SK-N-SH (cell line): ENCODE results near the gene RAPGEF6. TPM values are rescaled to one million over a fixed set of nuclear protein-coding genes. Genes with fewer than 3 reads are reported as not detected.

ENCODE experiments used
- CTCF ChIA-PET: fragments of 300-600, 350-600 bp; formaldehyde crosslinking; extraction: SDS; loops from one replicate; lab custom pipeline; 2021; lab: Yijun Ruan, JAX
- POLR2A ChIA-PET: fragments of 350-600 bp; sonication (Branson Sonifier 250); formaldehyde crosslinking; extraction: SDS; loops from one replicate; lab custom pipeline; 2020; ENCODE audit warnings: antibody characterized with exemption, inconsistent platforms; lab: Yijun Ruan, JAX
- DNase-seq: peaks from one replicate; pipeline ENCODE4 v3.0.0; 2012
- H2AFZ ChIP-seq: fragments of 200-600 bp; sonication (generic); 2 replicates; pipeline ENCODE4 v1.8.1; 2016; ENCODE audit warnings: antibody characterized with exemption, mild to moderate bottlenecking, low read depth
- H3F3A ChIP-seq: fragments of 200-600 bp; sonication (generic); replicated peaks from 2 replicates; pipeline ENCODE3; 2016; ENCODE audit warnings: antibody characterized with exemption, mild to moderate bottlenecking; ENCODE audit not compliant: insufficient read depth
- H3K27ac ChIP-seq, 2 experiments: fragments of 200-500 bp in 1 of 2; fragments of 200-600 bp in 1 of 2; sonication (Bioruptor generic) in 1 of 2; sonication (generic), shearing (Covaris generic) in 1 of 2; 2 replicates each; pipeline versions ENCODE4 v1.5.1 to v1.6.1; 2014 to 2016; ENCODE audit warnings: low read depth in 2 of 2, inconsistent platforms in 1 of 2, low read length in 1 of 2, mild to moderate bottlenecking in 1 of 2, mixed read lengths in 1 of 2
- H3K27me3 ChIP-seq: fragments of 200-600 bp; sonication (generic), shearing (Covaris generic); 2 replicates; pipeline ENCODE4 v1.6.1; 2016; ENCODE audit warnings: mixed run types; ENCODE audit not compliant: insufficient read depth
- H3K36me3 ChIP-seq, 2 experiments: fragments of 200-500 bp in 1 of 2; fragments of 200-600 bp in 1 of 2; sonication (Bioruptor generic) in 1 of 2; sonication (generic) in 1 of 2; replicated peaks in 1 of 2; 2 replicates each; pipeline versions ENCODE3 to v1.5.1; 2014 to 2016; ENCODE audit warnings: low read length in 1 of 2, mild to moderate bottlenecking in 1 of 2; ENCODE audit not compliant: insufficient read depth in 2 of 2, control insufficient read depth in 1 of 2
- H3K4me1 ChIP-seq, 2 experiments: fragments of 200-500 bp in 1 of 2; fragments of 200-600 bp in 1 of 2; sonication (Bioruptor generic) in 1 of 2; sonication (generic), shearing (Covaris generic) in 1 of 2; 2 replicates each; pipeline versions ENCODE4 v1.5.1 to v1.6.1; 2014 to 2016; ENCODE audit warnings: low read depth in 1 of 2, low read length in 1 of 2, mixed run types in 1 of 2; ENCODE audit not compliant: insufficient read depth in 2 of 2, control insufficient read depth in 1 of 2
- H3K4me2 ChIP-seq: fragments of 200-600 bp; sonication (generic), shearing (Covaris generic); 2 replicates; pipeline ENCODE4 v1.6.1; 2017; ENCODE audit warnings: mixed run types
- H3K4me3 ChIP-seq, 2 experiments: fragments of 200-500 bp in 1 of 2; fragments of 200-600 bp in 1 of 2; sonication (Bioruptor generic) in 1 of 2; sonication (generic), shearing (Covaris generic) in 1 of 2; 2 replicates each; pipeline versions ENCODE4 v1.5.1 to v1.8.1; 2014 to 2016; ENCODE audit warnings: low read depth in 2 of 2, inconsistent platforms in 1 of 2, low read length in 1 of 2, mild to moderate bottlenecking in 1 of 2, mixed read lengths in 1 of 2, moderate library complexity in 1 of 2
- H3K79me2 ChIP-seq: fragments of 200-600 bp; sonication (generic); 2 replicates; pipeline ENCODE4 v1.8.1; 2017; ENCODE audit warnings: mild to moderate bottlenecking; ENCODE audit not compliant: insufficient read depth
- H3K9ac ChIP-seq: fragments of 200-600 bp; sonication (generic); 2 replicates; pipeline ENCODE4 v1.6.1; 2017; ENCODE audit warnings: mixed run types
- H3K9me2 ChIP-seq: fragments of 200-600 bp; sonication (generic); 2 replicates; pipeline ENCODE4 v1.6.1; 2017; ENCODE audit warnings: mixed run types
- H3K9me3 ChIP-seq: fragments of 200-600 bp; sonication (generic); 2 replicates; pipeline ENCODE4 v1.6.1; 2017; ENCODE audit warnings: mixed run types, mild to moderate bottlenecking, moderate library complexity
- H4K20me1 ChIP-seq: fragments of 200-600 bp; sonication (generic); 2 replicates; pipeline ENCODE4 v1.6.1; 2017; ENCODE audit warnings: mild to moderate bottlenecking, mixed run types; ENCODE audit not compliant: insufficient read depth
- CHD2 ChIP-seq: fragments of 150-350 bp; IDR thresholded peaks from 2 replicates; pipeline ENCODE4 v1.6.1; 2018; ENCODE audit warnings: low read length; ENCODE audit not compliant: partially characterized antibody
- ELF1 ChIP-seq: IDR thresholded peaks from 2 replicates; pipeline ENCODE4 v1.4.0; 2012
- FOXM1 ChIP-seq: IDR thresholded peaks from 2 replicates; pipeline ENCODE4 v1.4.0; 2012; ENCODE audit warnings: low read depth, mild to moderate bottlenecking
- GABPA ChIP-seq: IDR thresholded peaks from 2 replicates; pipeline ENCODE4 v1.4.0; 2012; ENCODE audit warnings: low read depth, mild to moderate bottlenecking
- GATA2 ChIP-seq: sonication (generic); formaldehyde crosslinking; IDR thresholded peaks from 2 replicates; pipeline ENCODE4 v1.5.0; 2020; ENCODE audit warnings: mild to moderate bottlenecking, missing genetic modification reagents
- JUND ChIP-seq: IDR thresholded peaks from 2 replicates; pipeline ENCODE4 v1.4.0; 2012
- MEF2A ChIP-seq: IDR thresholded peaks from 2 replicates; pipeline ENCODE4 v1.4.0; 2012; ENCODE audit warnings: low read depth, borderline replicate concordance
- MXI1 ChIP-seq: IDR thresholded peaks from 2 replicates; pipeline ENCODE4 v1.6.1; 2012; ENCODE audit warnings: mild to moderate bottlenecking, low read depth, low read length, improper control_type of control experiment
- RFX5 ChIP-seq: IDR thresholded peaks from 2 replicates; pipeline ENCODE4 v1.6.1; 2012; ENCODE audit warnings: mild to moderate bottlenecking, improper control_type of control experiment, low read length
- SIN3A ChIP-seq: IDR thresholded peaks from 2 replicates; pipeline ENCODE4 v1.6.1; 2012; ENCODE audit warnings: low read depth, mild to moderate bottlenecking, low read length, moderate library complexity, borderline replicate concordance
- SMC3 ChIP-seq: IDR thresholded peaks from 2 replicates; pipeline ENCODE4 v1.6.1; 2012; ENCODE audit warnings: low read depth, low read length, improper control_type of control experiment
- TAF1 ChIP-seq: IDR thresholded peaks from 2 replicates; pipeline ENCODE4 v1.6.1; 2012; ENCODE audit warnings: low read depth, mild to moderate bottlenecking, low read length, moderate library complexity, borderline replicate concordance
- TEAD4 ChIP-seq: IDR thresholded peaks from 2 replicates; pipeline ENCODE4 v1.4.0; 2012; ENCODE audit warnings: mild to moderate bottlenecking, borderline replicate concordance; ENCODE audit not compliant: insufficient read depth
- YY1 ChIP-seq: IDR thresholded peaks from 2 replicates; pipeline ENCODE4 v1.4.0; 2012; ENCODE audit warnings: low read depth, mild to moderate bottlenecking
- WGBS: methylation state at CpG from one replicate; pipeline ENCODE4 v1.1.6; 2017; ENCODE audit warnings: low lambda C conversion rate; 5-methylcytosine and 5-hydroxymethylcytosine counted together
- polyA plus RNA-seq, 3 experiments: library from polyadenylated mRNA; depleted of rRNA; stranded (reverse); fragments of >200 nt; gene quantifications; 2 replicates each; pipeline ENCODE4 v1.2.3, GENCODE V29; 2012
- TF ChIP-seq, protein P1 (sequence below): IDR thresholded peaks from 2 replicates; pipeline ENCODE4 v1.4.0; 2012; ENCODE audit warnings: low read depth
- TF ChIP-seq, protein P2 (sequence below): fragments of 150-350 bp; IDR thresholded peaks from 2 replicates; pipeline ENCODE4 v1.6.1; 2016; ENCODE audit warnings: mild to moderate bottlenecking, low read depth, low read length
- TF ChIP-seq, protein P3 (sequence below): IDR thresholded peaks from 2 replicates; pipeline ENCODE4; 2012
- TF ChIP-seq, protein P4 (sequence below): IDR thresholded peaks from 2 replicates; pipeline ENCODE4 v1.4.0; 2012; ENCODE audit warnings: low read depth, borderline replicate concordance
- TF ChIP-seq, protein P5 (sequence below): fragments of 200-600 bp; sonication (generic); IDR thresholded peaks from 2 replicates; pipeline ENCODE4 v1.6.1; 2017; ENCODE audit warnings: antibody characterized with exemption, mild to moderate bottlenecking, moderate library complexity

The RAPGEF6 gene
- polyA plus RNA-seq, 1 of the 3 experiments (the other 2 are of a cell fraction) = 2.9 TPM

DNA sequence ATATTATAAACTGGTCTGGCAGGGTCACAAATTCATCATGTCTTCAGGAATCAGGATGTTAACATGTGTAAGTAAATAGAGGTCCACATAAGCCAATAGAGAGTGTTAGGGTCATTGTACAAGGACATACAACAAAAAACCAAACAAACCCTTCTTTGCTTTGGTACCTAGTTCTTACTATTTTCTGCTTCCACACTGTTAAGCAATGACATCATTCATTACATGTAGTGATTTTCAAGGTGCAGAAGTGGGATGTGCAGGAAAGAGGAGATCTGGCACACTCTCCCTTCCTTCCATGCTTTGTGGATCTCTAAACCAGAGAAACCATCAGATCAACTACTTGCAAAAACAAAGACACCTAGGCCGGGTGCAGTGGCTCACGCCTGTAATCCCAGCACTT, 184.1 kb downstream of the RAPGEF6 start:
- Histone ChIP-seq H3K27ac (no peak overlapping the region), H3K9me3 (no peaks in the 10 kb centered on the region), H3F3A (no peaks in the 10 kb centered on the region), H3K4me3 (no peak overlapping the region), H3K4me1 (no peaks in the 10 kb centered on the region), H3K79me2 (no peaks in the 10 kb centered on the region), H3K4me2 (no peak overlapping the region), H4K20me1 (no peaks in the 10 kb centered on the region), H3K36me3 (peaks cover 29 to 42% of the 10 kb centered on the region in 2 experiments), H3K9ac (no peak overlapping the region), H3K27me3 (no peaks in the 10 kb centered on the region), H3K9me2 (no peaks in the 10 kb centered on the region), H2AFZ (no peak overlapping the region)
- TF ChIP-seq GABPA = no peak
- no peak for TF ChIP-seq CHD2
- TF ChIP-seq, protein P1, sequence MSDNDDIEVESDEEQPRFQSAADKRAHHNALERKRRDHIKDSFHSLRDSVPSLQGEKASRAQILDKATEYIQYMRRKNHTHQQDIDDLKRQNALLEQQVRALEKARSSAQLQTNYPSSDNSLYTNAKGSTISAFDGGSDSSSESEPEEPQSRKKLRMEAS = no peak
- TF ChIP-seq GATA2 = no peak
- no peak for TF ChIP-seq FOXM1
- TF ChIP-seq SIN3A = no peak
- TF ChIP-seq TAF1 = no peak
- TF ChIP-seq, protein P2, sequence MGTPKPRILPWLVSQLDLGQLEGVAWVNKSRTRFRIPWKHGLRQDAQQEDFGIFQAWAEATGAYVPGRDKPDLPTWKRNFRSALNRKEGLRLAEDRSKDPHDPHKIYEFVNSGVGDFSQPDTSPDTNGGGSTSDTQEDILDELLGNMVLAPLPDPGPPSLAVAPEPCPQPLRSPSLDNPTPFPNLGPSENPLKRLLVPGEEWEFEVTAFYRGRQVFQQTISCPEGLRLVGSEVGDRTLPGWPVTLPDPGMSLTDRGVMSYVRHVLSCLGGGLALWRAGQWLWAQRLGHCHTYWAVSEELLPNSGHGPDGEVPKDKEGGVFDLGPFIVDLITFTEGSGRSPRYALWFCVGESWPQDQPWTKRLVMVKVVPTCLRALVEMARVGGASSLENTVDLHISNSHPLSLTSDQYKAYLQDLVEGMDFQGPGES = no peak
- TF ChIP-seq, protein P3, sequence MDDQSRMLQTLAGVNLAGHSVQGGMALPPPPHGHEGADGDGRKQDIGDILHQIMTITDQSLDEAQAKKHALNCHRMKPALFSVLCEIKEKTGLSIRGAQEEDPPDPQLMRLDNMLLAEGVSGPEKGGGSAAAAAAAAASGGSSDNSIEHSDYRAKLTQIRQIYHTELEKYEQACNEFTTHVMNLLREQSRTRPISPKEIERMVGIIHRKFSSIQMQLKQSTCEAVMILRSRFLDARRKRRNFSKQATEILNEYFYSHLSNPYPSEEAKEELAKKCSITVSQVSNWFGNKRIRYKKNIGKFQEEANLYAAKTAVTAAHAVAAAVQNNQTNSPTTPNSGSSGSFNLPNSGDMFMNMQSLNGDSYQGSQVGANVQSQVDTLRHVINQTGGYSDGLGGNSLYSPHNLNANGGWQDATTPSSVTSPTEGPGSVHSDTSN = no peak
- TF ChIP-seq RFX5 = no peak
- TF ChIP-seq MXI1 = no peak
- TF ChIP-seq TEAD4 = no peak
- TF ChIP-seq ELF1 = no peak
- no peak for TF ChIP-seq YY1
- ChIA-PET POLR2A (no interaction called here), CTCF (no interaction called here)
- DNase-seq = no peak
- 93% methylated on average over 2 of the region's 2 CpGs for WGBS

DNA sequence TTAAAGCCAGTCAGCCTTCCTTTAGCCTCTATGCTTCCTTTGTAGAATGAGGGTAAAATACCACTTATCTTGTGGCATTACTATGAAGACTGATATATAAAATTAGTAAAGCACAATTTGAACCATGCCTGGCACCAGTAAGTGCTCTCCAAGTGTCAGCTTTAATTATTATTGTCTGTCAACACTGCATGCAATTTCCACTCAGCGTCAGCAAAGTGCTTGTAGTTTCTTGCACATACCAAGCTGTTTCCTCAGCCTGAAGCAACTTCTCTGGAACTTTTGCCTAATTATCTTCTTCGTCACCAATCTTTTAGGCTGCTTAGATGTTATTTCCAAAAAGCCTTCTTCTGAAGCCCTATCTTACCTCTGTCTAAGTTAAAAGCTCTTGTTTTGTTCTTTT, 193.8 kb downstream of the RAPGEF6 start:
- Histone ChIP-seq H3K4me1 (peaks cover 0 to under 1% of the 10 kb centered on the region in 2 experiments; a peak in 1 of 4 replicates), H3K79me2 (no peaks in the 10 kb centered on the region), H3K27ac (no peak overlapping the region), H3K9me2 (no peaks in the 10 kb centered on the region), H3K4me2 (no peak overlapping the region), H4K20me1 (no peaks in the 10 kb centered on the region), H2AFZ (no peak overlapping the region), H3K9ac (no peak overlapping the region), H3F3A (peaks cover 3% of the 10 kb centered on the region), H3K9me3 (no peaks in the 10 kb centered on the region), H3K27me3 (no peaks in the 10 kb centered on the region), H3K36me3 (peaks cover 40 to 46% of the 10 kb centered on the region in 2 experiments), H3K4me3 (no peak overlapping the region)
- DNase-seq = no peak
- ChIA-PET CTCF (interaction anchor here (0.7 kb wide), 1 partner anchor 45 kb away, joined by 3 read pairs; no protein-coding TSS in a partner anchor), POLR2A (interaction anchor here (0.7 kb wide), 1 partner anchor 140 kb away, joined by 3 read pairs; no protein-coding TSS in a partner anchor)
- WGBS = 94% methylated on average over 2 of the region's 2 CpGs
- TF ChIP-seq, protein P4, sequence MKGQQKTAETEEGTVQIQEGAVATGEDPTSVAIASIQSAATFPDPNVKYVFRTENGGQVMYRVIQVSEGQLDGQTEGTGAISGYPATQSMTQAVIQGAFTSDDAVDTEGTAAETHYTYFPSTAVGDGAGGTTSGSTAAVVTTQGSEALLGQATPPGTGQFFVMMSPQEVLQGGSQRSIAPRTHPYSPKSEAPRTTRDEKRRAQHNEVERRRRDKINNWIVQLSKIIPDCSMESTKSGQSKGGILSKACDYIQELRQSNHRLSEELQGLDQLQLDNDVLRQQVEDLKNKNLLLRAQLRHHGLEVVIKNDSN = no peak
- no peak for TF ChIP-seq CHD2
- no peak for TF ChIP-seq SIN3A
- no peak for TF ChIP-seq JUND
- no peak for TF ChIP-seq GABPA
- TF ChIP-seq, protein P5, sequence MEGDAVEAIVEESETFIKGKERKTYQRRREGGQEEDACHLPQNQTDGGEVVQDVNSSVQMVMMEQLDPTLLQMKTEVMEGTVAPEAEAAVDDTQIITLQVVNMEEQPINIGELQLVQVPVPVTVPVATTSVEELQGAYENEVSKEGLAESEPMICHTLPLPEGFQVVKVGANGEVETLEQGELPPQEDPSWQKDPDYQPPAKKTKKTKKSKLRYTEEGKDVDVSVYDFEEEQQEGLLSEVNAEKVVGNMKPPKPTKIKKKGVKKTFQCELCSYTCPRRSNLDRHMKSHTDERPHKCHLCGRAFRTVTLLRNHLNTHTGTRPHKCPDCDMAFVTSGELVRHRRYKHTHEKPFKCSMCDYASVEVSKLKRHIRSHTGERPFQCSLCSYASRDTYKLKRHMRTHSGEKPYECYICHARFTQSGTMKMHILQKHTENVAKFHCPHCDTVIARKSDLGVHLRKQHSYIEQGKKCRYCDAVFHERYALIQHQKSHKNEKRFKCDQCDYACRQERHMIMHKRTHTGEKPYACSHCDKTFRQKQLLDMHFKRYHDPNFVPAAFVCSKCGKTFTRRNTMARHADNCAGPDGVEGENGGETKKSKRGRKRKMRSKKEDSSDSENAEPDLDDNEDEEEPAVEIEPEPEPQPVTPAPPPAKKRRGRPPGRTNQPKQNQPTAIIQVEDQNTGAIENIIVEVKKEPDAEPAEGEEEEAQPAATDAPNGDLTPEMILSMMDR = no peak
- TF ChIP-seq SMC3 = no peak
- TF ChIP-seq MXI1 = no peak
- TF ChIP-seq, protein P2 = no peak
- no peak for TF ChIP-seq MEF2A
